ENCODE measurements around the gene KIF26A.

The KIF26A gene

GRCh38 chr14:104155513-104155912 is 17.1 kb downstream of the KIF26A start:
- DNase-seq (ENCODE audit: extremely low read depth in 1 of 2, low read depth in 1 of 2): no peak

DNA sequence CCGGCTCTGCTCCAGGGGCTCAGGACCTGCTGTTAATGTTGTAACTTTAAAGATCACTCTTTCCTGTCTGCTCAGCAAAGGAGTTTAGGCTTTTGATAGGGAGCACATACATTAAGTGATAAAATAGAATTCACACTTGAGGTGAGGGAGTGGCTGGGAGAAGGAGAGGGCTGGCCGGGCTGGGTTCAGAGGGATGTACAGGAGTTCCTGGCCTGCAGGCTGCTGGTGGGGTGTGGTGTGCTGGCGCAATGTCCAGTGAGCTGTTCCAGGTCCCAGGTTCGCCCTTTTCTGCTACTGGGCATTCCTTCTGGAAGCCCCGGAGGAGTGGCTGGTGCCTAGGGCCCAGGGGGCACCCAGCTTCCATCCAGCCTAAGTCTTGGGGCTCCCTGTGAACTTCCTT is 17.8 kb downstream of the KIF26A start:
- no peak for DNase-seq (ENCODE audit: extremely low read depth in 1 of 2, low read depth in 1 of 2)

DNA sequence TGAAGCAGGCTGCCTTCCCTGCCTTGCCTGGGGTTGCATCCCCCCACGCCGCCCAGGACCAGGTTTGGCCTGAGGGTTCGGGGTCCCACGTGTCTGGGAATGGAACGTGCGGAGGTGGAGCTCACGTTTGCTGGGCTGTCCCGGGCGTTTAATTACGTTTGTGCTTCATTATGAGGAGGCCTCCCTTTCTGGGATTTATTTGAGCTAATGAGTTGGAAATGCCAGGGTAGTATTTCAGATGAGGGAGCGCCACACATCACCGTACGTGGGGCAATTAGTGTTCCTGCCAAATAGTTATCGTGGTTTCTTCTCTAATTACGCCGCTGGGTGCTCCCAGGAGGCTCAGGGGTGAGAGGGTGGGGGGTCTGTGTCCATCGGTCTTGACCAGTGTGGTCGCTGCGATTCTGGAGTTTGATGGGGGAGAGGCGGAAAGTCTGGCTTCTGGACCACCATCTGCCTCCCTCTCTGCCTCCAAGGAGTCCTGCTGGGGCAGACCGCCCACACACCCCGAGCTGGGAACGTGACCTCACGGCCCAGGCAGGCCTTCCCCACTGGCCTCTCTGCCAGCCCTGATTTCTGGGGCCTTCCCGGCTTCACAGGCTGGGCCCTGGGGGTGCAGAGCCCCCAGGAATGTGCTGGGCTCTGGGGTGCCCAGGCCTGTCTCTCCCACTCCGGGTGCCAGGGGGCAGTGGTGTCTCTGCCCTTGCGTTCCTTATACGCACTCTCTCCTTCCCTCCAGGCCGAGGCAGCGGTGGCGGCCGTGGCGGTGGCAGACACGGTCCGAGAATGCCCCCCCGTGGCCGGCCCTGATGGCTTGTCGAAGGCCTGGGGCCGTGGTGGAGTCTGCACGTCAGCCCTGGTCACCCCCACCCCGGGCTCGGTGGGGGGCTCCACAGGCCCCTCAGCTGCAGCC is 18.9 kb downstream of the KIF26A start:
- DNase-seq (ENCODE audit: extremely low read depth in 1 of 2, low read depth in 1 of 2): no peak

- DNase-seq (ENCODE audit: extremely low read depth in 1 of 2, low read depth in 1 of 2): no peak
These were observed 20.7 kb downstream of the KIF26A start for GRCh38 chr14:104158827-104159798.

DNA sequence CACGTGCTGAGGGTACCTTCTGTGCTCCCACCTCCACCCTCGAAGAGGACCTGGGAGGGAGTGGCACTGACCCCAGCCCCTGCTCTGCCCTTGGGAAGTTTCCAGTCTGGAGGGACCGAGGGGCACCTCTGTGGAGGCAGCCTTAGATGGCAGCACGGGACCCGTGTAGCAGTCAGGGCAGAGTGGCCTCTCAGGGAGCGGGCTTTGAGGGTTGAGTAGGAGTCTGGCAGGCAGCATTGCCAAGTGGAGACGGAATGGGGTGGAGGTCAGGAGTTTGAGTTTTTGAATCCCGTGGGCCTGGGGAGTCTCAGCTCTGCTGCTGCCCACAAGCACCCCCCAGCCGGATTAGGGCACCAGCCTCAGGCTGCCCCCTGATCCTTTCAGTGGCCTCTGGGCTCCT is 21.6 kb downstream of the KIF26A start:
- no peak for DNase-seq (ENCODE audit: extremely low read depth in 1 of 2, low read depth in 1 of 2)

DNA sequence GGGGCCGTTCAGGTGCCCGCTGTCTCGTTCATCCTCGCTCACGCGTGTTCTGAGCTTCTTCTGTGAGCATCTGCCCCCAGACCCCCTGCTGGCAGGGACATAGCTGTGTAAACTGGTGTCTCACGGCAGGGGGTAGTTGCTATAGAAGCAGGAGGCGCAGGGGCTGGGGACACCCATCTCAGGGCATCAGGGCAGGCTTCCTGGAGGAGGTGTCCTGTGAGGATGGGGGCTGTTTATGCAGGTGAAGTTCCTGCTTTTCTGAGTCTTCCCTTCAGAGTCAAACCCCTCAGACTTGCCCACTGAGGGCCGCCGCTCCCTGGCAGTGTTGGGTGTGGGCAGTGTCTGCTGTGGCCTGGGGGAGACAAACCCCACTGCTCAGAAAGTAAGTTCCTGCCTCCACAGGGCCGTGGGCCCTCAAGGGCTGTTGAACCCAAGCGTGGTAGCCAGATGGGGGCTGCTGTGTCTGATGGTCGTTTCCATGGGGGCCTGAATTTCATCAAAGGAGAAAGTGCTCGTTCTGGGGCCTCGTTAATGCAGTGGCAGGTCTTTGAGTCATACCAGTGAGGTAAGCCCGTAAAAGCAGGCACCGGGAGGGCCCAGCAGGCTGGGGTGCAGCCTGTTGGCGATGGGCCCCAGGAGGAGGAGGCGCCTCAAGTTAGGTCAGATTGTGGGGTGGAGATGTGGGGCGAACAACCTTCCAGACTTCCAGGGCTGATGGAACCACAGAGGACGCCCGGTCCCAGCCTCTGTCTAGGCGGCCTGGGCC is 23.4 kb downstream of the KIF26A start:
- DNase-seq (ENCODE audit: extremely low read depth in 1 of 2, low read depth in 1 of 2): no peak

DNA sequence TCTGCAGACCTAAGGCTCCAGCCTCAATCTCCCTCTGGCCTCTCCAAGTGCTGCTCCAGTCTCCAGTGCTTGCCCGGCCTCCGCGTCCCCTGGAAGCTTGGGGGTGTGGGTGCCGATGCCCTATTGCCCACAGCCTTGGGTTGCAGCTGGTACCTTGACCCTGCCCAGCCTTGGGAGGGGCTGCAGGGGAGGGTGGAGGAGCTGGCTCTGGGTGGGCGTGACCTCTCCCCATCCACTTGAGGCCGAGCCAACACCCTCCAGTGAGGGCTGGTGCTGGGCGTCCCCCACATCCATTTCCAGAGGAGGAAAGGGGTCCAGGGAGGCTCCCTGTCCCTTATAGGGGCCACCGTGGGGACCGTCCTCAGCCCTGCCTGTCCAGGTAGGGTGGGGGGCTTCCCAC is 24.1 kb downstream of the KIF26A start:
- no peak for DNase-seq (ENCODE audit: extremely low read depth in 1 of 2, low read depth in 1 of 2)

GRCh38 chr14:104163541-104163940 is 25.2 kb downstream of the KIF26A start:
- no peak for DNase-seq (ENCODE audit: extremely low read depth in 1 of 2, low read depth in 1 of 2)

- DNase-seq (ENCODE audit: extremely low read depth in 1 of 2, low read depth in 1 of 2): no peak
These were observed 25.7 kb downstream of the KIF26A start for GRCh38 chr14:104164041-104164440.

DNA sequence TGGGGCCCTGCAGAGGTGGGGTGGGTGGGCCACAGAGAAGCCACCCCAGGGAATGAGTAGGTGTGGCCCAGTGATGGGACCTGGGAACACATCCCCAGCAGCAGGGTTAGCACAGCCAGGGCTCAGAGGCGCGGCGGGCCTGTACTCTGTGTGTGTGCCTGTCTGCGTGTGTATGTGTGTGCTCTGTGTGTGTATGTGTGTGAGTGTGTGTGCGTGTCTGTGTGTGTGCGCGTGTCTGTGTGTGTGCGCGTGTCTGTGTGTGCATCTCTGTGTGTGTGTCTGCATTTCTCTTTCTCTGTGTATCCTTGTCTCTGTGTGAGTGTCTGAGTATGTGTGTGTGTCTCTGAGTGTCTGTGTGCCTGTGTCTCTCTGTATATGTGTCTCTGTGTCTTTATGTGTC is 26.1 kb downstream of the KIF26A start:
- no peak for DNase-seq (ENCODE audit: extremely low read depth in 1 of 2, low read depth in 1 of 2)

DNA sequence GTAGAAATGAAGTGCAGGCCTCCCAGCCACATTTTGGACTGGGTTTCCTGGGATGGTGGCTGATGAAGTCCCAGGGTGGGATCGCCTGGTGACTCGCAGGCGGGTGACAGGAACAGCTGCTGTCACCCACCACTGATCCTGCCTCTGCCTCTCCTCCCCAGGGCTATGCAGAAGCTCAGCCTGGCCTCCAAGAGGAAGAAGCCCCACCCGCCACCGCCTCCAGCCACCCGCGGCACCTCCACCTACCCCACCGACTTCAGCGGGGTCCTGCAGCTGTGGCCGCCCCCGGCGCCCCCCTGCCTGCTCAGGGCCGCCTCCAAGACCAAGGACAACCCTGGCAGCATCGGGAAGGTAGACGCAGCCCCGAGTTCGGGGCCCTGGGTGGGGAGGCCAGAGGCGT is 28.3 kb downstream of the KIF26A start:
- DNase-seq (ENCODE audit: extremely low read depth in 1 of 2, low read depth in 1 of 2): no peak

DNA sequence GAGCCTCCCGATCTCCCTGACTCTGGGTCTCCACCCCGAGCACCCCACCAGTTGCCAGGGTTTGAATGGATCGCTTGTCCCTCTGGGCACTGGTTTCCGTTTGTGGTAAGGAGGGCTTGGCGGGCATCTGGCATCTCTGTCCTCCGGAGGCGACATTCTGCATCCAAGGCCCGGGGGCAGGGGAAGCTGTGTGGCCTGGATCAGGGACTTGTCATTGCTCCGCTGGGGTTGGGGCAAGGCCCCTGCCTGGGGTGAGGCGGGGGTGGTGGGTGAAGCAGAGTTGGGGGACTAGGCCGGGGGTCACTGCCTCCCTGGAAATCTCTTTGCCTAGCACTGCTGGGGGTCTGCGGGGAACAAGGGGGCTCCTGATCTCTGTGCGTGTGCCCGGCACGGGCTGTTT is 30.2 kb downstream of the KIF26A start:
- DNase-seq (ENCODE audit: extremely low read depth in 1 of 2, low read depth in 1 of 2): no peak

DNA sequence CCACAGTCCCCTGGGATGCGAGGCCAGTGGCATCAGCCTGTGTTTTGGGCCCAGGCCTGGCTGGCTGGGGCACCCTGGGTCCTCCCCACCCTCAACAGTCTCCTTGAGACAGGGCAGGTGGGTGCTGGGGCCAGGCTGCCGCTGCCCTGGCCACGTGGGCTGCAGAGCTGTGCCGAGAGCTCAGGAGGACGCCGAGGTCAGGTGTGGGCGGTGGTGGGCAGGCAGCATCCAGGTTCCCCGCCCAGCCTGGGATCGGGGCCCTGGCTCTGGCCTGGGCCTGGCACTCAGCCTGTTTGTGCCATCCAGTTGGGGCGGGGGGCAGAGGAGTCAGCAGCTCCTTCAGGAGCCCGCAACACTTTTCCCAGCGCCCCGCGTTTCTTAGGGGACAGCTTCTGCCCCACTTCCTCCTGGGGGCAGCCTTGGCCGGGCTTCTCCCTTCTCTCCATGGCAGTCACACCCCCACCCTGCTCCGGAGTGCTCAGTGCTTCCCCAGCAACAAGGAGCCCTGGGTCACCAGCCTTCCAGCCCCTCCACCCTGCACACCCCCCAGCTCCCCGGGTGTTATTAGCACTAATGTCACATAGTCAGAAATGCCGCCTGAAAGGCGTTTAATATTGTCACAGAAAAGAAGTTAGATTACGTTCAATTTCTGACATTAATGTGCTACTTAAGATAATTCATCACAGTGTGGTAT is 30.8 kb downstream of the KIF26A start:
- no peak for DNase-seq (ENCODE audit: extremely low read depth in 1 of 2, low read depth in 1 of 2)

GRCh38 chr14:104169699-104170479 is 31.5 kb downstream of the KIF26A start:
- DNase-seq (ENCODE audit: extremely low read depth in 1 of 2, low read depth in 1 of 2): no peak

GRCh38 chr14:104171029-104171697 is 32.8 kb downstream of the KIF26A start:
- DNase-seq (ENCODE audit: extremely low read depth in 1 of 2, low read depth in 1 of 2): no peak

GRCh38 chr14:104171895-104172294 is 33.5 kb downstream of the KIF26A start:
- no peak for DNase-seq (ENCODE audit: extremely low read depth in 1 of 2, low read depth in 1 of 2)

- DNase-seq (ENCODE audit: extremely low read depth in 1 of 2, low read depth in 1 of 2): no peak
These were observed 34.0 kb downstream of the KIF26A start for GRCh38 chr14:104172349-104172748.

DNA sequence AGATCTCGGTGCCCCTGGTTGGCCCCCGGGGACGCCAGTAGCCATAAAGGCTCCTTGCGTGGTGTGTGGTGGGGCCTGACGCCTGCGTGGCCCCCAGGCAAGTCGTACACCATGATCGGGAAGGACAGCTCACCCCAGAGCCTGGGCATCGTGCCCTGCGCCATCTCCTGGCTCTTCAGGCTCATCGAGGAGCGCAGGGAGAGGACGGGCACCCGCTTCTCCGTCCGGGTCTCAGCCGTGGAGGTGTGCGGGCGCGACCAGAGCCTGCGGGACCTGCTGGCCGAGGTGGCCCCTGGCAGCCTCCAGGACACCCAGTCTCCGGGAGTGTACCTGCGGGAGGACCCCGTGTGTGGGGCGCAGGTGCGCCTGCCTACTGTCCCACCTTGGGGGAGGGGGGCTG is 34.5 kb downstream of the KIF26A start:
- DNase-seq (ENCODE audit: extremely low read depth in 1 of 2, low read depth in 1 of 2): no peak

- DNase-seq (ENCODE audit: extremely low read depth in 1 of 2, low read depth in 1 of 2): no peak
These were observed 35.7 kb downstream of the KIF26A start for GRCh38 chr14:104174051-104174450.
